ENCODE data around the gene ENO1. TPM values are rescaled to one million over a fixed set of nuclear protein-coding genes. Genes with fewer than 3 reads are reported as not detected.

ENO1 gene
- total and polyA plus RNA-seq, 9 of the 15 experiments (the other 6 are each of a cell fraction or from before 2014, with no cell fraction given): 2,249 to 7,472 (median 2,868) TPM

DNA sequence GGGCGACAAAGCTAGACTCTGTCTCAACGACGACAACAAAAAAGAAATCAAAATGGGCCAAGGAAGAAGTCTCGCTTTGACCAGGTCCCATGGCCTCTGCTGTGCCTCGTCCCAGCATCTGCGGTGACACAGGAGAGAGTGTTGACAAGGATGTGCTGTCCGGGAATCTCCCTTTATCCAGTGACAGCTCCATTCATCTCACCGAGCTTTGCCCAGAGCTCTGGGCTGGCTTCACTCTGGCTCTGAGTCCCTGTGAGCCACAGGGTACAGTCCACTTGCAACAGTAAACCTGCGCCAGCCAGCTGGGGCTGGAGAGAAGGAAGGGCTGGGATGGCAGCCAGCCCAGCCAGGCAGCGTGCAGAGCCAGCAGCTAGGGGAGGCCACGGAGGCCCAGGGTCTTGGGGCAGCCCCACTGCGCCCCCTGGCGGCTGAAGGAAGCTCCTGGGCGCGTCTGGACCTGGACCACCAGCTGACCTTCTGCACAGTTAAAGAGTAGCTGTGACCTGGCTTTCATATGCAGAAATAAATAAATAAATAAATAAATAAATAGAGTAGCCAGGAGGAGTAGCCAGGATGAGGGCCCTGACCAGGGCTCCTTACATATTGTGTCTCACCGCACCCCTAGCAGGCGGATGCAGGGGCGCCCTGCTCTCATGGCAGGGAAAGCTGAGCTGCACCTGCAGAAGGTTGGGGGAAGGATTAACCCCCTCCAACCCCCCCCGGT is 29.7 kb downstream of the ENO1 start (continued):
- TF ChIP-seq, protein P1, sequence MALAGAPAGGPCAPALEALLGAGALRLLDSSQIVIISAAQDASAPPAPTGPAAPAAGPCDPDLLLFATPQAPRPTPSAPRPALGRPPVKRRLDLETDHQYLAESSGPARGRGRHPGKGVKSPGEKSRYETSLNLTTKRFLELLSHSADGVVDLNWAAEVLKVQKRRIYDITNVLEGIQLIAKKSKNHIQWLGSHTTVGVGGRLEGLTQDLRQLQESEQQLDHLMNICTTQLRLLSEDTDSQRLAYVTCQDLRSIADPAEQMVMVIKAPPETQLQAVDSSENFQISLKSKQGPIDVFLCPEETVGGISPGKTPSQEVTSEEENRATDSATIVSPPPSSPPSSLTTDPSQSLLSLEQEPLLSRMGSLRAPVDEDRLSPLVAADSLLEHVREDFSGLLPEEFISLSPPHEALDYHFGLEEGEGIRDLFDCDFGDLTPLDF (CRISPR knock-in tag; IDR thresholded peaks at IDR 0.05): no peak
- no peak for TF ChIP-seq ZHX1 (conservative IDR thresholded peaks at IDR 0.05; ENCODE audit: low read length)
- TF ChIP-seq, protein P2, sequence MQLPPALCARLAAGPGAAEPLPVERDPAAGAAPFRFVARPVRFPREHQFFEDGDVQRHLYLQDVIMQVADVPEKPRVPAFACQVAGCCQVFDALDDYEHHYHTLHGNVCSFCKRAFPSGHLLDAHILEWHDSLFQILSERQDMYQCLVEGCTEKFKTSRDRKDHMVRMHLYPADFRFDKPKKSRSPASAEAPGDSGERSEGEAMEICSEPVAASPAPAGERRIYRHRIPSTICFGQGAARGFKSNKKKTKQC (CRISPR knock-in tag; IDR thresholded peaks at IDR 0.05): no peak
- no peak for TF ChIP-seq TEAD4 (IDR thresholded peaks at IDR 0.05; ENCODE audit: low read length)
- TF ChIP-seq TEAD4 (CRISPR knock-in tag; IDR thresholded peaks at IDR 0.05; ENCODE audit: borderline replicate concordance): no peak
- TF ChIP-seq IRF9 (tag; IDR thresholded peaks at IDR 0.05): no peak
- TF ChIP-seq FOXA1 (IDR thresholded peaks at IDR 0.05; ENCODE audit: borderline replicate concordance): no peak
- no peak for TF ChIP-seq NEUROD1 (IDR thresholded peaks at IDR 0.05; ENCODE audit: borderline replicate concordance, low read depth, low read length, partially characterized antibody)
- no peak for TF ChIP-seq SLC30A9 (CRISPR knock-in tag; IDR thresholded peaks at IDR 0.05)
- TF ChIP-seq ZNF668 (CRISPR knock-in tag; IDR thresholded peaks at IDR 0.05): no peak
- TF ChIP-seq YBX1 (IDR thresholded peaks at IDR 0.05): no peak
- no peak for TF ChIP-seq MBD2 (IDR thresholded peaks at IDR 0.05; ENCODE audit: borderline replicate concordance, low read depth)
- peak; percentile 92 to 98 for TF ChIP-seq RAD21 (CRISPR knock-in tag; conservative IDR thresholded peaks at IDR 0.05 in 1 of 2, IDR thresholded peaks at IDR 0.05 in 1 of 2)
- no peak for TF ChIP-seq SP2 (IDR thresholded peaks at IDR 0.05; ENCODE audit: extremely low read depth, low read depth, low read length, poor library complexity, severe bottlenecking)
- no peak for TF ChIP-seq USF1 (CRISPR knock-in tag; IDR thresholded peaks at IDR 0.05)
- TF ChIP-seq SMARCA4 (IDR thresholded peaks at IDR 0.05): no peak
- TF ChIP-seq TCF7L2 (IDR thresholded peaks at IDR 0.05; ENCODE audit: low read depth, low read length): no peak
- no peak for TF ChIP-seq CCAR2 (IDR thresholded peaks at IDR 0.05; ENCODE audit: low read depth, low read length)
- TF ChIP-seq CXXC5 (CRISPR knock-in tag; IDR thresholded peaks at IDR 0.05): peak; percentile 37; the same call in 1 of the 2 replicates
- no peak for TF ChIP-seq ZNF263 (CRISPR knock-in tag; IDR thresholded peaks at IDR 0.05; ENCODE audit: borderline replicate concordance)
- no peak for TF ChIP-seq NCOA4 (IDR thresholded peaks at IDR 0.05; ENCODE audit: partially characterized antibody)
- TF ChIP-seq HMG20B (CRISPR knock-in tag; IDR thresholded peaks at IDR 0.05): no peak
- TF ChIP-seq ZSCAN29 (IDR thresholded peaks at IDR 0.05): no peak
- no peak for TF ChIP-seq RFX5 (IDR thresholded peaks at IDR 0.05; ENCODE audit: low read depth, low read length)
